GM19351 (cell line): ENCODE measurements around the gene PLEKHA1.

Source experiments
- ATAC-seq: cut with Tn5 transposase; IDR thresholded peaks from one replicate; pipeline ENCODE4 v1.9.1; 2021; ENCODE audit warnings: mild to moderate bottlenecking, moderate library complexity; ENCODE audit not compliant: unreplicated experiment

PLEKHA1 gene

DNA sequence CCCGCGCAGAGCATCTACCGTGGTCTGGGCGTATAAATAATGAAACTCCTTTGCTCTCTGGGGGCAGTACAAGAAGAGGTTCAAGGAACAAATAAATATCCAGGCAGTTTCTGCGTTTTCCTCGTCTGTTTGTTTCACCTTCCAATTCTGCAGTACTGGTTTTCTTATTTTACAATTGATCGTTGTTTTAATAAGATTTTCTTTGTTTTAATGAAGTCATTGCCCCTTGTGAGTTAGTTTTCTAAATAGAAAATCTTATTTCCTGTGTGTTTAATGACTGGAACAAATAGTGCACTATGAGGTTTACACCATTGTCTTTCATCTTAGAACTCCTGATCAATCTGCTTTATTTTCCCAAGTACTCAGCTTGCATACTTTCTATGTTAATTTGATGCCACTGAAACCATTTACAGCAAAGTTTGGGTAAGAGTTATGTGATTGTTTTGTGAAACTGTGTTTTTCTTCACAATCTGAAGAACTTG is 1.2 kb downstream of the PLEKHA1 start:
- ATAC-seq, result no peak

DNA sequence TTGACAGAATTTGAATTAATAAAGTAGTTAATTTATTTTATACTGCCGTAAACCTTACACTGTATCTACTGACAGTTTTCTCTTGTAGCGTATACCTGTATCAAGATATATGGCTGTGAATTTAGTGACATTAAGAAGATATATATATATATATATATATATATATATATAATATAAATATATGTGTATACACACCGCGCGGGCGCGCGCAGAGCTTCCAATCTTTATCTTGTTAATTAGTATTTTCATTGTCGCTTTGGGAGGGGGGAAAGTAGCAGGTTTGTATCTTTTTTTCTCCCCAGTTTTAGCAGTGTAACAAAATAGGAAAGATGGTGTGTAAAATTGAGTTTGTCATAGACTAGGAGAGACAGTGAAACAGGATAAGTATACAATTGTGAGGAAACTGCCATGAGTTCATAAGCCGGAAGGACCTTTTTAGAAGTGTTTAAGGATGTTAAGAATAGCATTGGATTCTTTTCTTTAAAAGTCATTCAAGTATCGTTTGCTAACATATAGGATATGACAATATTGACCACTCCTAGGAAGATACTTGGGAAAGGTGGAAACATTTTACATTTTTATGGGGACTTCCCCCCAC is 2.0 kb downstream of the PLEKHA1 start:
- no peak for ATAC-seq

DNA sequence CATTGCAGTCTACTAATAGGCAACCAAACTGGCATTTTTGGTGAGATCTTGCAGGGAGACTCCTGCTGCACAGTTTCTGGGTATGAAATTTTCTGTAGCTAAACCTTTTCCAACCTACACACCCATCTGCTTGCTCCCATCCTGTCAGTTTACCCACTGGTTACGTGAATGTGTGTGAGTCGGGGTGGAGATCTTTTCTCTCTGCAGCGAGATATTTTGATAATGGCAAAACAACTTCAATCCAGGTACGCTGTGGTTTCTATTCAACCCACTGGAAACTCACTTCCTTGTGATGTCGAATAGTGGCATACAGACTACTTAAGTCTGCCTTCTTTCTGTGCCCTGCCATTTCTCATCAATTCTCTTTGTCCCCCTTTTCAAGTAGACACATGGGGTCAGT is 4.5 kb downstream of the PLEKHA1 start:
- no peak for ATAC-seq

DNA sequence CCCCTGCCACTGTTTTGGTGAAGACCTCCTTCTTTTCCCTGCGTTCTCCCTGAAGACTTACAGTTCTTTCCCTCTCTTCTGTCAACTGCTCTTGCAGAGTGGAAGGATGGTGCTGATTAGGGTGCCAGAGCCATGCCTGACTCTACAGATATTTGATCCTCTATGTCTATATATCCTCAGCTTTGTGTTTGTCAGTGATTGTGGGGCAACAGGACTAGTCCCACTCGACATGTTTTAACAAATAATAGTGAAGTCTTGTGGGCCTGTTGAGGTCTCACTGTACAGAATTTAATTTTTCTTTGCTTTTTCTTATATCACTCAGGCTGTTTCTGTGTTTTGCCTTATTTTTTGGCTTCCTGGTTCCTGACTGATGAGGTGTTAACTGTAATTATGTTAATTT is 5.0 kb downstream of the PLEKHA1 start:
- ATAC-seq, result no peak

DNA sequence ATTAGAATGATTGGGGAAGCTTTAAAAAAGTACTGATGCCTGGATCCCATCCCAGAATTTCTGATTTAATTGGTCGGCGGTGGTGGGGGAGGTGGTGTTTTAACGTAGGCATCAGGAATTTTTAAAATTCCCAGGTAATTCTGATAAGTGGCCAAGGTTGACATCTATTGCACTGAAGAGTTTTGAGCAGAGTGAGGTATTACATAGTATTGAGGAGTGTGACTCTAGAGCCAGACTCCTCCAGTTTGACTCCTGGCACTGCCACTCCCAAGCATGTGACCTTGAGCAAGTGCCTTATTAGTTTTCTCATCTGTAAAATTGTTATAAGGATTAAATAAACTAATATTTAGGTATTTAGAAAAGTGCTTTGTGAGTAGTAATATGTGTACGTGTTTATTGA is 6.2 kb downstream of the PLEKHA1 start:
- ATAC-seq, result no peak

DNA sequence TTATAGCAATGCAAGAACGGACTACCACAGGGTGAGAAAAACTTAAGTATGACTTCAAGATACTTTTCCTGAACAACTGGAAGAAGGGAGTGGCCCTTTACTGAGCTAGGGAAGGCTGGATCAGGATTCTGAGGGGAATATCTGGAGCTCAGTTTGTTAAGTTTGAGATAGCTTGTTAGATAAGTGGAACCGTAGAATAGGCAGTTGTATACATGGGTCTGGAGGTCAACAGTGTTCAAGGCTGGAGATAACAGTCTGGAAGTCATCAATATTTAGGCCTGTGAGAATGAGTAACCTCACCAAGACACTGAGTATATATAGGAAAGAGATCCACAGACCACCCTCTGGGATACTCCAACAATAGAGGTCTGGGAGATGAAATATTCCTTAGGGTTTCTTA is 7.2 kb downstream of the PLEKHA1 start:
- no peak for ATAC-seq

DNA sequence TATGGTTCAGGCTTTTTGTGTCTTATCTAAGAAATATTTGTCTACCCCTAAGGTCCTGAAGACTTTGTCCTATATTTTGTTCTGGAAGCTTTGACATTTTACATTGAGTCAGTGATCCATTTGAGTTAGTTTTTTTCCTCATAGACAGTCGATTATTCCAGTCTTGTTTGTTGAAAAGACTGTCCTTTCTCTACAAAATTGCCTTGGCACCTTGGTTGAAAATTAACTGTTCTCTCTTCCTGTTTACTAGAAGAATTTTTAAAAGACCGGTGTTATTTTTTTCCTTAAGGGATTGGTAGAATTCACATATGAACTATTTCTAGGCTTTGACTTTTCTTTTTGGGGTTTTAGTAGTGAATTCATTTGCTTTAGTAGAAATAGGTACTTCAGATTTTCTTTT is 12.0 kb downstream of the PLEKHA1 start:
- no peak for ATAC-seq

DNA sequence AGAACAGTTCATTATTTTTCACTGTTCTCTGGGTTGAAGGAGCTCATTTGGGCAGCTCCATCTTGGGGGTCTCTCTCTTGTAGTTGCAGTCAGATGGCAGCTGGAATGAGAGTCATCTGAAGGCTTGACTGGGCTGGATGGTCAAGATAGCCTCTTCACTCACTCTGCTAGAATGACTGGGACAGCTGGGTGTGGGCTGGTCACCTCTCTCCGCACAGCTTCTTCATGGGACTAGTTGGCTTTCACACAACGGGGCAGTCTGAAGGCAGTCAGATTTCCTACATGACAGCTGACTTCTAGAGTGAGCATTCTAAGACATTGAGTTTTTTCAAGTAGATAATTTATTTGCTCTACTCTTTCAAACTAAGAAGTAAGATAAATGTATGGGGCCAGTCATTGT is 13.1 kb downstream of the PLEKHA1 start:
- ATAC-seq, result no peak

DNA sequence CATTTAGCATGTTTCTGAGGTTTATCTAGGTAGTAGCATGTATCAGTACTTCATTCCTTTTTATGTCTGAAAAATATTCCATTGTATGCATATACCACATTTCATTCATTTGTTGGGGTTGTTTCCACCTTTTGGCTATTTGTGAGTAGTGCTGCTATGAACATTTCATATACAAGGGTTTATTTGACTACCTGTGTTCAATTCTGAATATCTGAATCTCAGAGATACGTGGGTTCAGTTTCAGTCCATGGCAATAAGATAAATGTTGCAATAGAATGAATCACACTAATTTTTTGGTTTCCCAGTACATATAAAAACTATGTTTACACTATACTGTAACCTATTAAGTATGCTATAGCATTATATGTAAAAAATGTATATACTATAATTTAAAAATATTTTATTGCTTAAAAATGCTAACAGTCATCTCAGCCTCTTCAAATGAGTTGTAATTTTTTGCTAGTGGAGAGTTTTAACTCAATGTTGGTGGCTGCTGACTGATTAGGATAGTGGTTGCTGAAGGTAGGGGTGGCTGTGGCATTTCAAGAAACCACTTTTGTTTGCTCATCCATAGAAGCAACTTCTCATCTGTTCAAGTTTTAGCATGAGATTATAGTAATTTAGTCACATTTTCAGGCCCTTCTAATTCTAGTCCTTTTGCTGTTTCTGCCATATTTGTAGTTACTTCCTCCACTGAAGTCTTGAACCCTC is 13.9 kb downstream of the PLEKHA1 start:
- no peak for ATAC-seq

DNA sequence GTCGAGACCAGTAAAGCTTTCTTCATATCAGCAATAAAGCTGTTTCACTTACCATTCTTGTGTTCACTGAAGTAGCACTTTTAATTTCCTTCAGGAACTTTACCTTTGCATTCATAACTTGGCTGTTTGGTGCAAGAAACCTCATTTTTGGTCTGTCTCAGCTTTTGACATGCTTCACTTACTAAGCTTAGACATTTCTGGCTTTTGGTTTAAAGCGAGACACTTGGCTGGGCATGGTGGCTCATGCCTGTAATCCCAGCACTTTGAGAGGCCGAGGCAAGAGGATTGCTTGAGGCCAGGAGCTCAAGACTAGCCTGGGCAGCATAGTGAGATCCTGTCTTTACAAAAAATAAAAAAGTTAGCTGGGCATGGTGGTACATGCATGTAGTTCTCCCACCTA is 15.8 kb downstream of the PLEKHA1 start:
- no peak for ATAC-seq

DNA sequence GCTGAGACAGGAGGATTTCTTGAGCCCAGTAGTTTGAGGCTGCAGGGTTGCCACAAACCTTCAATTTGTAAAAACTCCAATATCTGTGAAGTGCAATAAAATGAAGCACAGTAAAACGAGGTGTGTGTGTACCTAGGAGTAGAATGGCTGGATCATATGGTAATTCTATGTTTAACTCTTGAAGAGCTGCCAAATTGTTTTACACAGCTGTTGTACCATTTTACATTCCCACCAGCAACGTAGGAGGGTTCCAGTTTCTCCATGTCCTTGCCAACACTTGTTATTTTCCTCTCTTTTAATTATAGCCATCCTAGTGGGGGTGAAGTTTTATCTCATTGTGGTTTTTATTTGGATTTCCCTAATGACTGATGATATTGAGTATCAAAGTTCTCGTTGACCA is 16.2 kb downstream of the PLEKHA1 start:
- ATAC-seq, result no peak

DNA sequence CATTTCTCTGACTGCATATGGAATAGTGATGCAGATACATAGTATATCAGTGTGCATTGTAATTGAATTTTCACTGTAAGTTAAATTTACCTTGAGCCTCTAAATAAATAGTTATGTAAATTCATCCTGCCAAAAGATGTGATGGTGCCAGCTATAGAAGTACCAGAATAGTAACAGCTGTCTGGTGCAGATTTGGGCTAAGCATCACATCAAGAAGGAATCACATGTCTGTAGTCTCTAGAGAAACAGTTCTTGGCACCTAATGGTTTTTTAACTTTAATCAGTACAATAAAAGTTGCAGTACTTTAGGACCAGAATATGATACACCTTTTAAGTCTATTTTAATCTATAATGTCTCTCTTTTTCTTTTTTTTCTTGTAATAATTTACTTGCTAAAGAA is 17.4 kb downstream of the PLEKHA1 start:
- no peak for ATAC-seq

DNA sequence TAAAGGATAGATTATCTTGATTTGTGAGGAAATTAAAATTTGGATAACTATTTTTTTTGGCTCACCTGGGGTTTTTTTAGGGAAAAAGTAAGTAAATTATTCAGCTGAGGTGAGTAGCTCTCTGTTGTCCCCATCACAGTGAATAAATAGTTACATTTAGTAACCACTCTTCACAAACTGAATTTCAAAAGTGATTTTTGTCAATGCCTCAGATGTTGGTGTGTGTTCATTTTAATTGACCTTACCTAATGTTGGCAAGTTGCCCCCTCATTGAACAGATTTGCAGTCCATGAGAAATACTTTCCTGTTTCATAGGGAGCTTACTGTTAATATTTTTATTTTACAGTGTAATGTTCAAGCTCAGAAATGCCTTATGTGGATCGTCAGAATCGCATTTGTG is 18.3 kb downstream of the PLEKHA1 start:
- no peak for ATAC-seq

DNA sequence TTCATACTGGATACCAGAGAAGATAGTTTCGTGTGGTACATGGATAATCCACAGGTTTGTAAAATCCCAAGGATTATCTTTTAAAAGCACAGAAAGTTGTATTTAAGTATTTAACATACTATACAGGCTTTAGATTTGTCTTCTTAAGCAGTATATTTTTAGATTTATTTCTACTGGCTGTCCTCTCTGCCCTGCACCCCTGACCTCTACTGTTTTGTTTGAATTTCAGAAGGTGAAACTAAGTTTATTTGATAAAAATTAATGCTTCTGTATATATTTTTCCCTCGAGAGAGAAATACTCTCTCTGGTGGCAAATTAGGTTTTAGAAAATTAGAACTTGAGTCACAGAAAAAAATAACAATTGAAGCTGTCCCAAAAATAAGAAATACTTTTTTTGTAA is 18.8 kb downstream of the PLEKHA1 start:
- no peak for ATAC-seq

DNA sequence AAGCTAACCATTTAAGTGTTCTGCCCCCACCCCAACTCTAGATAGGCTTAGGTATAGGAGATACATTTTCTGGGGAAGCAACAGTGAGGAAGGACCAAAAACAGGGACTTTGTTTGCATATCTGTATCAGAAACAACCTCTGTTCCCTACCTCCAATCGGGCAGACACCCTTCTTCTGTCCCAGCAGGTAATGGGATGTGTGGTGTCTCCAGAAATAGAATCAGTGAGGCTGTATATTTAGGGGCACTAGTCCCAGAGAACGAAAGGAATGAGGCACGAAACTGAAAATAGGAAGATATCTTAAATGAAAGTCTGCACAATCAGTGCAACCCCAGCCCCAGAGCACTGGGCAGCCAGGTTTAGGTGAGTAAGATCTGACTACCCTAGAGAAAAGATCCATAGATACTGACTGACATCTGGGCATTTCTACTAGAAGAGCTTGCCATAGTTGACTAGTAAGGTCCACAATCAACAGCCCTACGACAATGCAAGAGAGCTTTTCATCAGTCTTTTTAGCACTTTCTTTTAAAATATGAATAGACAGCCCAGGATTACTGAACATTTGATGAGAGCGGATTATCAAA is 28.1 kb downstream of the PLEKHA1 start:
- no peak for ATAC-seq

DNA sequence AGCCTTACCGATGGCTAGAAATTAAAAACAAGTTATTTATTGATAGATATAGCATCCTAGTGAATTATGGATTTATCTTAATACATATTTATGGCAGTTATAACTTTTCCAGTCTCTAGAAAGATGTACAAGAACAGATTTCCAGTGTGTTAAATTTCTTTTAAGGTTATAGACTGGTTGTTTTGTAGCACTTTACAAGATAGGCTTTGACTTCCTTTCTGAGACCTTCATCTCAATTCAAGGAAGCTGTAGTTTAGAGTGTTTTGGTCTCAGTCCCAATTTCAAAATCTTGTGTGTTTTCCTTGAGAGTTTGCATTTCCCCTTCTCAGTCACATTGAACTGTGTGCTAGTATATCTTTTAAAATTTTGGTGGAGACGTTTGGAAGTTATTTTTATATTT is 30.1 kb downstream of the PLEKHA1 start:
- ATAC-seq, result no peak

DNA sequence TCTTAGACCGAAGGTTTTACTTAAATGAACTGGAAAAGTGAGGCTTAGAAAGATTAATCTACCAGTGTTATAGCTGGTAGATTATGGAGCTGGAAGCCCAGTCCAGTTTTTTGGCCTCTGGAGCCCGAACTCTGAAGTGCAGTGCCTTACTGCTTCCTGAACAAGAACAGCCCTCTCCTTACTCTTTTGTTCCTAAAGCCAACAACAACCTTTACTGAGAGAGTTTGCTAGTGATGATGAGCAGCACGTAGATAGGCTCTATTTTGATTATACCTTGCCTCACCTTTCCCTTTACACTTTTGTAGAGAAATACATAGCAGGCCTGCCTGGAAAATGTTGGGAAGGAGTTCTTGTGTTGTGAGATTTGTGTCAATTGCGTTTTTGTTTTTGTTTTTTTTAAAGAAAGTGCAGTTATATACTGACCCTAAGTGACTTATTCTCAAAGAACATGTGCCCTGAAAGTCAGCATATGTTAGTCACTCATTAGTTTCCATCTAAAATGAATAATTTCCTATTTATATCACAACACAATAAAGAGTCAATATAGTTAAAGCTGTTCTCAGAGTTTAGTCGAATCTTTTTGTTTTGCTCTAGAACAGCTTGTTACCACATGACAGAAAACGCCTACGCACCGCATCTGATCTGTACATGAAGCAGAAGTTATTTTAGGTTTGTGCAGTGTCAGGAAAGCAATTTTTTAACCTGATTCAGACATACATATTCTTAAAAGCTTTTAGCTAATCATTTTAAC is 33.0 kb downstream of the PLEKHA1 start:
- ATAC-seq, result no peak

DNA sequence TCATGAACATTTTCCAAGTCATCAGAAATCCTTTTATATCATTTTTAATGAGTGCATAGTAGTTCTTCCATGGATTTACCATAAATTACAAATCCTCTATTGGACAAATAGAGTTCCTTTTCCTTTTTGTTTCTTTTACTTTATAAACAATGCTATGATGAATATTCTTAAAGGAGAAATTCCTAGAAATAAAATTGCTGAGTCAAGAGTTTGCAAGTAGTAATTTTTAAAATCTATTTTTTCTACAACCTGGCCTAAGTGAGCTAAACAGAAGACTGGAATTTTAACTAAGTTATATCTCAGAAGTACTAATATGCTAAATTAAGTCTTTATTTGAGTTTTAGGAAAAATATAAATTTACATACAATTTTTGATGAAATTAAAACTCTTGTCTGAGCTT is 38.8 kb downstream of the PLEKHA1 start:
- no peak for ATAC-seq

DNA sequence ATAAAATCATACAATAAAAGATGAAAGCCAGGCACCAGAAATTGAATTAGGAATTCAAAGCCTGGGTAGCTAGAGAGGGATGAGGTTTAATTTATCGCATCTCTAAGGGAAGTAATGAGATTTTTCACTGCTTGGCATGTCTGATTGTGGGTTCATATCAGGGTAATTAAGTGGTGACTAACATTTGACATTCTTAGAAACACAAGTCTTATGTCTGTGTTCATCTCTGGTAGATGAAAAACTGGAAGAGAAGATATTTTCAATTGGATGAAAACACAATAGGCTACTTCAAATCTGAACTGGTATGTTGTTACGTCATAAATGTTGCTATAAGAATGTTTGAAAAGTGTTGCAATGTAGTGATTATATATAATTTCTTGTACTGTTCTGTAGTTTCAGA is 43.2 kb downstream of the PLEKHA1 start:
- ATAC-seq, result no peak

DNA sequence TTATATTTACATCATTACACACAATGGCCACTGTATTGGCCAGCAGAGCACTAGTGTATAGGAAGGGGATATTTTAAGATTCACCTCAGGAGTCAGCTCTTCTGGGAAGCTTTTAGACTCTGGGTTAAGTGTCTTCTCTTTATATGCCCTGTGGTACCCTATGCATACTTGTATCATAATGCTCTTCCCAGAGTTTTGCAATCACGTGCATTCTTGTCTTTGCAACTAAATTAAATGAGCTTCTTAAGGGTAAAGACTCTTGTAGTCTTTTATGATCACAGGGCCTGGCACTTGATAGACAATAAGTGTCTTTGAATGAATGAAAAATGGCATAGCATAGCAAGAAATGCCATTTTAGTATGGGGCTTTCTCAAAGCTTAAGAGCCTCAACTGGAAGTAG is 44.5 kb downstream of the PLEKHA1 start:
- no peak for ATAC-seq

DNA sequence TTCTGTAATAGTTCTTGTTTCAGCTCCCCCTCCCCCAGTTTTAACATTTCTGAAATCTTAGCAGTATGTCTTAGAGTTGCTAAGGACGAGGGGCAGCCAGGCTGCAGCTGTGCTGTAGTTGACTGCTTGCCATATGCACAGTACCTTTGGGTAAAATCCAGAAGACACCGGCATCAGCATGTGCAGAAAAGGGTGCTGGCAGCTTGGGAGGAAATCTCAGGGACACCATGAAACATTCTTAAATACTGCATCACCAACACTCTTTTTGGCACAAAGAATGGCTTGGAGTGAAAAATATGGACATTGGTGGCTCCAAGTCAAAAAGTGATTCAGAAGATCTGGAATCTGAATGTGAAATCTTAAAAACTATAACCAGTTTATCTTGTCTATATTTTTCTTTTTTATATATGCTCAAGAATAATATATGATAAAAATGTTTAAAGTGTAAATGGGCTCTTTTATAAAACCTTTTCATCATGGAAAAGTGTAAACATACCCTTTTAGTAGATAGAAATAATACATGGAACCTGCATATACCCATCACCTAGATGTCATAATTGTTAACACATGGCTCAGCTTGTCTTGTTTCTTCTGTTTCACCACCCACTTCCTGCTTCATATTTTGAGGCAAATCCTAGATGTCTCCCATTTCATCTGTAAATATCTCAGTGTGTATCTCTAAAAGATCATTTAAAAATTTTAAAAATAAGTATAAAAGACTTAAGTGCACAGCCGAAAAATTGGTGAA is 45.5 kb downstream of the PLEKHA1 start:
- ATAC-seq, result no peak
